ENCODE data around the gene CD28.

The CD28 gene

DNA sequence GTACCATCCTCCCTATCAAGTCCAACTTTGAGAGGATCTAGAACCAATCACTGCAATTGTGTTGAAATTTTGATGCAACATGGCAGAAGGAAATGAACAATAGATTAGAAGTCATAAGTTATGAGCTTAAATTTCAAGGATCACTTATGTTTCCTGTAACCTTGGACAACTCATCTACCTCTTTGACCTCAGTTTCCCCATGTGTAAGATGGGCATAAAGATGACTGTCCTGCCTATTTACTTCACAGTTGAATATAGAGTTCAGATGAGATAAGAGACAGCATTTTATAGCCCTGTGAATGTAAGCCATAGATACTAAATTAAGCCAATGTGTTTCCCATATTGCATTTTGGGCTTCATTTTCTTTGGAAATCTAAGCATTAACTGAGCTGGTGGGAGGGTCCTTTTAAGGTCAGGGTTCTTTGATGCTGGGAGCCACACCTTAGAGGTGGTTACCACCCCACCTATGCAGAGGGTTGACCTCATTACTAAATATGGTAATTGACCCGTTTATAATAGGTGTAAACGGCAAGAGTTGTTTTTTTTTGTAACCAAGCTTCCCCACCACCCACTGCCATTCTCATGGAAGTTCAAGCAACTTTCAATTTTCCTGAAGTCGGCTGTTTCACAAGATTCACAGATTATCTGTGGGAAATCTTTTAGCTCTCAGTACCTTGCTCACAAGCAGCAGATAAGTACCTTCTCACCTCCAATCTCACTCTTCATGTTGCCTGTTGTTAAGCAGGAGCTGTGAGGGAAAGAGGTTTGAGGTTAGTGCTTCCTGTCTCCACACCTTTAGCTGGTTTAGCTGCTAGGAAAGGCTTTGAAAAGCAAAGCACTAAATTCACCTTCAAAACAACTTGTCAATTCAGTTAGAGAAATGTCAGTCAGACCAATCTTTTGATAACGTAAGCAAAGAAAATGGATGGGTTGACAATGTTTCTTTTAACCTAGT lies 13.3 kb downstream of the CD28 start:
- DNase-seq, result no peak

DNA sequence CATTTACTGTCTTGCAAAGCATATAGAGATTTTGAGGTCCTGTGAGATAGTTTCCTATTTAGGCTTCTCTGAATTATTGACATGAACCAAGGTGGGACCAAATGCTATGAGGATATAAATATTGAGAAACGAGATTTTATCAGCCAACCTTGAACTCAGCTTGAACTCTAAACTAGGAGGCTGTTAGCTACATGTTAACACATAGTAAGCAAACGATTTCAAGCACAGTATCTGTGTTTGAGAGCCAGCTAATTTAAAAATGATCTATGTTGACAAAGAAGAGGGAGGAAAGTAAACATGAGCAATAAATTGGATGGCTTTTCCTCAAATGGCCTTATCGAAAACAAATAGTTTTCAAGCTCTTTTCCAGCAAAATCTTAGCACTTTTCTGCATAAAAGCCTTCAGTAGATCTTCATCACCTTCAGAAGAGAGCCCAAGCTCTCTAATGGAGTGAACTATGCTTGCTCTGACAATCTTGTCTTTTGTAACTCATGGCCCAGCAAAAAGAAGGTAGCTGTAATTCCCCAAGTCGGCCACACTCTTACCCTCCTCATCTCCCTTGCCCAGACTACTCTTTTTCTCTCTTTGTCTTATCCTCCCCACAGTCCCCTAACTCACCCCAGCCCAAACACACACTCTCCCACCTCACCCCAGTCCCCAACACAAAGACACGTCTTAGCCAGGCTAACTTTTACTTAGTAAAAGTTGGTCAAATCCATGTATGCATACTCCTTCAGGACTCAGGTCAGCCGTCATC lies 14.7 kb downstream of the CD28 start:
- DNase-seq, result no peak

DNA sequence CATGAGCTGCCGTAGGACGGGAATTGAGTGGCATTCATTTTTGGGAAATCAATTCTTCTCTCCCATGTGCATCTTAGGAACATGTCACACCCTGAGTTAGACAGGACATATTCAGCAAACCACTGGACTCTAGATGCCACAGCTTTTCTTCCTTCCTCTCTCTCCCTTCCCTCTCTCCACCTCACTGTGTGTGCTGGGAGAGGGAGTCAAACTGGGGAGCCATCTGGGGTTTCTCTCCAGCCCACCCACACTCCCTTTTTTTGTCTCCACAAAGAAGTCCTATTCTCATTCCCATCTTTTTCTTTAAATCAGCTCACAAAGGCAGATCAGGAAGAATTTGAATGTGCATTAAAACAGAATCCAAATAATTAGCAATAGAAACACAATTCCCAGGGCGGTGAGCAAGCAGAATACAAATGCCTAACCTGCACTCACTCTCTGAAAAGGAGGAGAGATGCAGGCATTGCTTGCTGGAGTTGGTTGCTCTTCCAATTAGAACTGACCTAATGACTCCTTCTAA lies 15.4 kb downstream of the CD28 start:
- DNase-seq, result no peak

DNA sequence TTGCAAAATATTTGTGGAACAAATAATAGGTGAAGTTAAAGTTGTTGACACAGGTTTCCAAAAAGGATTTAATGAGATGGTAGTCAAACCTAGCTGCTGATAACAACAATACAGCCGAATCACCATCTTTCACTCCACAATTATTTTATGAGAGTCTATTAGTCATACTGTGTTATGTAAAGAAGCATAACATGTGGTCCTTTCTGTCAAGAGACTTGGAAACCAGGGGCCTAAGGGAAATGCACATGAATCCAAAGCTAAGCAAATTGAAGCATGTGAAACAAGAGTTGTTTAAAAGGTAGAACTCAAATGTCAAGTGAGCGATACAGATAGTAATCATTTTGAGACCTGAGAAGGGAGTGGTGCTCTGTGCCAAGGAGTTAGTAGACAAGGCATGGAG lies 16.0 kb downstream of the CD28 start:
- DNase-seq, result no peak

DNA sequence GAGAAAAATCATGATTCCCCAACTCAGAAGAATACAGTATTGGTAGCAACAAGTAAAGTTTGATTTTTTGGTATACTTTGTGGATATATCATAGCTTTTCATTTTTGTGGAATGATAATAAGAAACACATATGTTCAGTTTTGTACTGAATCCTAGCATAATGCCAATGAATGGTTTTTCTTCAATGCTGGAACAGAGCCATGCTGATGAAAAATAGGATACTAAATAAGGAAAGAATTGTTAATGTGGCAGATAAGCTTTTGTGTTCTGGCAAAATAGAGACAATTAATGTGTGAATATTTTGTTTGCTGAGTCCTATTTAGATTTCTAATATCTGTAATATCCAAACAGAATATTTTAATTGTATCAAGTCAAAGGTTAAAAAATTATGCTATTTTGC lies 21.9 kb downstream of the CD28 start:
- no peak for DNase-seq

DNA sequence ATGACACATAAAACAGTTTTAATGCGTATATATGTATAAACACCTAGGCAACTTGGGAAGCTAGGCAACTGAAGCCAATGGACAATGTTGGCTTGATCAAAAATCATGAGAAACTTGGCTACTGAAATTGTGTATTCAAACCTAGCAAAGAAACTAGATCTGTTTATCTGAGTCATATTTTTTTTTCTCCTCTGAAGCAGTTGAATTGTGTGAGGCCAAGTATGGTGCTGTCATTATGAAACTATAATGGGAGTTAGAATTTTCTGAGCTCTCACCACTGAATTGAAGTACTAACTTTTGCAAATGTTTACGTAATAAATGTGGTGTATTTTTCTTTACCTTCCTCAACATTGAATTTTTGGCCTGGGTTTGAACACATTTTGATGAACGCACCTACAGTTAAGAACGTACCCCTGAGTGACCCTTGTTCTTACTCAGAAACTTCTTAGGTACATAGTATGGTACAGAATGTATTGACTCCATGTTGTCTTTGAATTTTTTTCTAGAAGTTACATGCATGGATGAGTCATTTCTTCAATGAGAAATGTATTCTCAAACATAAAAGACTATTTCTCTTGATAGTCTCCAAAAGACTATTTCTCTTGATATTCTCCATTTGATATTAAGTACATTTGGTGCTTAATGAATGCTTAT lies 23.8 kb downstream of the CD28 start:
- DNase-seq, result no peak

DNA sequence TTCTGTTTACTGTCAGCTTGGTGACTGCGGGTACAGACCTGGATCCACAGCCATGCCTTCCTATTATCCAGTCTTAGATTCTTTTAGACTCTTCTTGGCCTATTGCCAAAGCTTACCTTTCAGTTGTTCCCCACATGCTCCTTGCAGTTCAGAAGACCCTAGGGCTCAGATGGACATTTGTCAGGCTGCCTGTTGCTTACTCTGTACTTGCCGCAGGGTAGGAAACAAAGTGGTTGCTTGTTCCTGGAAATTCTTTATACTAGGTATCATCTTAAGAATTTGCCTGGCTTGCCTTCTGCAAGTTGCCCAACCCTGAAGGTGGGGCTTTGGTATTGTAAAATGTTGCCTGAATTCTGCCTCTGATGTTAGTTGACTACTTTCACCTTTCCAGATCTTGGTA lies 24.4 kb downstream of the CD28 start:
- no peak for DNase-seq

DNA sequence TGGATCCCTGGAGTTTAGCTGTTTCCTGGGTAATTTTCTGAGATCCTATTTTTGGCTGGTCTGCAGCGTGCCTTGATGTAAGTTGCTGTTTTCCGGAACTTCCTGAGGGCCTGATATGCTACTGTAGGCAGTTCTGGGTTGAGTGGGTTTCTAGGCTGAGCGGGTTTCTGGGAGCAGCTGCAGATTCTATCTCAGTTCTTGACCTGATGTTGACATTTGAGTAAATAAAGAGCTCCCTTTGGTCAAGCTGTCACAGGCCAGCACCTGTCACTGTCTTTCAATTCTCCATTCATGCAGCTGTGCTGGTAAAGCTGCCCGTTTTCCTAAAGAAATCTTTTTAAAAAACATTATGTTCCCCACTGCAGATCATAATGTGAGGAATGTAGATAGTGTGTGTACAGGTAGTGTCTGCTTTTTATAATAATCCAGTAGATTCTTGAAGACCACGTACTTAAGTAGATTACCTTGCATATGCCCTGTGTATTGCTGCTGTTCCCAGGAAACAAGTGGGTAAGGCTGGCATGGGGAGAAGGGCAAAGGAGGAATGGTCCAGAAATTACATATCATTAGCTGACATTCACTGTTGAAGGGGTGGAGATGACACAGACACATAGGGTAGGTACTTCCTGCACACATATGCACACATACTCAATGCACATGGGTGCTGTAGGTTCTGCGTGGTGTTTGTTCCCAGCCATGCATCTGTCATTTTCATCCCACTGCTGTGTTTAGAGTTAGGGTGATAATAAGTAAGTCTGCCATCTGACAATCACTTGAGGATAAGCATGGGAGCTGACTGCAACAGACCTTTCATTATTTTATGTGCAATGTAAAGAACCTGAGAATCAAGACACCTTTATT lies 25.9 kb downstream of the CD28 start:
- DNase-seq, result no peak

DNA sequence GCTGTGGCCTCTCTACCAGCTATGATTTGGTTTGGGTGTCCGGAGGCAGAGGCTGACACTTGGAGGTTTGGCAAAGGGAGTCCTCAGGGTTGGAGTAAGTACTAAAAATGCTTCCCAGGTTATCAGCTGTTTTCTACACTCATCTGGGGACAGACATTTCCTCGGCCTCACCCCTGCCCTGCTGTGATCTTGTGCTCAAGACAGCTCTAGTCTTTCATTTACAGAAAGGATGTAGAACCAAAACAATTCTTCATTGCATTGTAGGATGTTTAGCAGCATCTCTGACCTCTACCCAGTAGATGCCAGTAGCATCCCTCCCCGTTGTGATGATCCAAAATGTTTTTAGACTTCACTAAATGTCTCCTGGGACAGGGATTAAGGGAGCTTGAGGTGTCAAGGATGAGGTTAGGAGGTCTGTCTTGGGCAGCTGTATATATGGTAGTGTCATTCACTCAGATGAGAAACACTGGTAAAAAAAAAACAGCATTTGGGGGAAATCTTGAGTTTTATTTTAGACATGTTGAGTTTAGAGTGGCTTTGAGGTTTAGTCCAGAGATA lies 26.6 kb downstream of the CD28 start:
- no peak for DNase-seq

DNA sequence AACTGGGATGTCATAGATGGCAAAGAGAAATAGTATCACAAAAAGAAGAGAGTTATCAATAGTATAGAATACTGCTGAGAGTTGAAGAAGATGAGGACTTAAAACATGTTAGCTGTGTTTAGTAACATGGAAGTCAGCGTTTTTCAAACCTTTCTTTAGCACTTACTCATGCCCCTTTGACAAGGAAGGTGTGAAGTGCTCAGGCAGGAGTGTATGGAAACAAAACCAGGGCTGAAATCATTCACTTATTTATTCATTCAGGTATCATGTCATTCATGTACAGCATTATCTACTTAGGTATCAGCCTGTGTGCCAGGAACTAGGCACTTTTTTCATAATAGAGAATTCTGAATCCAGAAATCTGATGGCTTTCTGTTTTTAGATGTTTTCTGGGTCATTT lies 27.2 kb downstream of the CD28 start:
- DNase-seq, result no peak

DNA sequence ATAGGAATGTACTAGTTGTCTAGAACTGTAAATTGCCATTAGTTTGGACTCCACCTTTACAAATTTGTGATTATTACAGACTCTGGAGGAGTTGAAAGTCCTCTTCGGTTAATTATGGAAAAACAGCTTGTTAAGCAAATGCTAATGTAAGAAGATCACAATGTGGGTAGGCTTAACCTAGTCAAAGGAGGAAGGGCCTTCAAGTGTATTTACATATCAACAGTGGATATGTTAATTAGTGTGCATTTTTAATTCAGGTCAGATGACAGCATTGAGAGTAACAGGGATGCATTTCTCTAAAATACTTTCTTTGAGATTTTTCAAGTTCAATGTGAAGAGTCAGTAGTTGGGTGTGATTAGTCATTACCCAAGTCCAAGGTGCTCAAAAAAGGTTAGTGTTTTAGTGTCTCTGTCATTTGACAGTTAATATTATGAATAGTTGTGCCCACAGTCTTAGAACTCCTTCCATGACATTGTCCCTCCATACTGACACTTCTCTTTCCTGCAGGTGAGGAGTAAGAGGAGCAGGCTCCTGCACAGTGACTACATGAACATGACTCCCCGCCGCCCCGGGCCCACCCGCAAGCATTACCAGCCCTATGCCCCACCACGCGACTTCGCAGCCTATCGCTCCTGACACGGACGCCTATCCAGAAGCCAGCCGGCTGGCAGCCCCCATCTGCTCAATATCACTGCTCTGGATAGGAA lies 28.0 kb downstream of the CD28 start:
- DNase-seq, result no peak

DNA sequence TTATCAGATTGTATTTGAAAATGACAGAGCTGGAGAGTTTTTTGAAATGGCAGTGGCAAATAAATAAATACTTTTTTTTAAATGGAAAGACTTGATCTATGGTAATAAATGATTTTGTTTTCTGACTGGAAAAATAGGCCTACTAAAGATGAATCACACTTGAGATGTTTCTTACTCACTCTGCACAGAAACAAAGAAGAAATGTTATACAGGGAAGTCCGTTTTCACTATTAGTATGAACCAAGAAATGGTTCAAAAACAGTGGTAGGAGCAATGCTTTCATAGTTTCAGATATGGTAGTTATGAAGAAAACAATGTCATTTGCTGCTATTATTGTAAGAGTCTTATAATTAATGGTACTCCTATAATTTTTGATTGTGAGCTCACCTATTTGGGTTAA lies 30.9 kb downstream of the CD28 start:
- DNase-seq, result no peak

DNA sequence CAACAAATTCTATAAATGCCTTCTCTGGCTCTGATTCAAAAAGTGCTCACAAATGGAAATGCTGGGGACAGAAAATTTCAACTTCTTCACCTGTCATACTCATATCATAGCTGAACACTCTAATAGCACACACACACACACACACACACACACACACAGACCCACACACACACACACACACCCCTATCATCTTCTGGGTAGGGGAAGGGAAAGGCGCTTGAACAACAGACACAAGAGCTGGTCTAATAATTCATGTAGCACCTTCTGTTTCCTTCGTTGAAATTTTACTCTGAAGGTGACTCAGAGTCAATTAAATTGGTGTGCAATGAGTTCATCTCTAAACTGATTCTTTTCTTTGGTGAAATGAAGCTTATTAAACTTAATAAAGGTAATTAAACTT lies 32.9 kb downstream of the CD28 start:
- no peak for DNase-seq

DNA sequence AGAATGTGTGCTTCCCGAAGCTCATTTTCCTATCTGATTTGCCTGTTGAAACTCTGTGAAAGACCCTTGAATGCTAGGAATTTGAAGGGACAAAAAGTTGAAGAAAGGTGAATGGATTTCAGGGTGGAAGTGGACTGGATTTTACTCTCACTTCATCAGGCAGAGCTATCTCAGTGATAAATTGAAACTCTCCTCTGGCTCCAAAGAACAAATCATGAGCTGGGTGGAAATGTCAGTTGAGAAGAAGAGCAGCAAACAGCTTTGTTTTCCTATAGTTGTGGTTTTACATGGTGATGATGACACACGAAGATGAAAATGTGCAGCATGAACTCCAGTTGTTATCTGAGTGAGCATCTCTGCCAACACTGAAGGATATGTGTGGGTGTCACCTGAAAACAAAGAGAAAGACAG lies 34.4 kb downstream of the CD28 start:
- no peak for DNase-seq

DNA sequence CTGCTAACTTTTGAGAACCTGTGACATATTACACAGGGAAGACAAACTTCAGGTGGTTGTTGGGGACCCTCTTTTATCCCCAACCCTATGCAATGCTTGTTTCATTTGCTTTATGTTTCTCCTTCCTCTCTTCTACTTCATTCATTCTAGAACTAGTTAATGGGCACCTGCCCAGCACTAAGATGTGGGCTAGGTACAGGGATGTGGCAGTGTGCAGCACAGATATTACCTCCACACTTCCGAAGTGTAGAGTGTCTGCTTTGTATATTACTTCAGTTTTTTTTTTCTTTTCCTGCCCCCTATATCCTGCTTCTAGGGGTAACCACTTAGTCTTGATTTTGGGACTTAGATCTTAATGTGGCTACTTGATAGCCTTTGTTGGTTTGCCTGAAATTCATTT lies 35.1 kb downstream of the CD28 start:
- DNase-seq, result no peak

DNA sequence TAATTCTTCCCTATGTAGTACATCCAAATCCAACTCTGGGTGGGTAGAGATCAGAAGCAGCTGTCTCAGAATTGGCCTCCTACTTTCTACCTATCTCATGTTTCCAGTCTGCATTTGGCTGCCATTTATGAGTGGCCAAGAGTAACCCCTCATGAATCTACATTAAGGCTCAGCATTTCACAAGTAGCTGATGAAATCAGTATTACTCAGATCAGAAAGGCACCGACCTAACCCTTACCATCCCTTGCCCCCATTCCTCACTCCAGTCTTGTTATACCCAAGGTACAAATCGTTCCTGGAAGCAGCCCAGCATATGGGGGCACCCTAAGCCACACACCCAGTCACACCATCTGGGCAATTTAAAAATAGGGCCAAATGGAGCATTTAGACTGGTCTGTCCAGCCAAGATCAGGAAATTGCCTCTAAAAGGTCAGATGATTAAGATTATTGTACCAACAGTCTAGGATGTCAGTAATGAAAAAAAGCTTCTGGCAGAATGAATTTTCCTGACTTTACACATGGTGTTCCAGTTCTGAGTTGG lies 37.1 kb downstream of the CD28 start:
- DNase-seq, result peak in 1 of 14 donors; percentile 70

DNA sequence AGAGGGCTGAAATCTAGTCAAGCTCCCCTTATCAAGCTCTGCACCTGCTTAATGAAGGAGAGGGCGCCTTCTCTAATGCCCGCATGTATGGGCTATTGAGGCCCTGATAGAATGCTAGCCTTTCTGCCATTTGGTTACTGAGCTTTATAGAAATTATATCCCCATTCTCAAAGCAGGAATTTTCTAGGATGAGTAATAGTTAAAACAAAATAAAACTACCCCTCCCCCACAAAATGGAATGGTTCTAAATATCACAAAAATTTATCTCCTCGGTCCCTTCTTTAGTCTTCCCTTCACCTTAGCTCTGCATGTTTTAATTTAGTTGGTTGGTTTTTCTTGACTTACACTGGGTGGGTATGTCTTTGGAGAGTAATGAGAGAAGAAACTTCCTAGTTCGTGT lies 37.7 kb downstream of the CD28 start:
- DNase-seq, result no peak

DNA sequence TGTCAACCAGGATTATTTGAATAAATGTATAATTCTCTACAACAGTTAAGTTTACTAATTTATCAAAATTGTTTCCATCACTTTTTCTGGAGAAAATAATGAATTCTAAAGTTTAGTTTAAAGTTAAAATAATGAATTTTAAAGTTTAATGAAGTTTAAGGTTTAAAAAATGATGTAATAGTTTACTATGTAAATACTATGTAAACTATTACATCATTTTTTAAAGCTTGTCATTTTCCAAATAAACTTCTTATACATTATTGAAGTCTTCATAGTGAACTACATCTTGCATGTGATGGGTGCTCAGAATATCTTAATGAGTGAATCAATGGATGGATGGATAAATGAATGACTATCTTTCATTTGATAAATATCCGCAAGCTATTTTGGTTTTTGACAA lies 38.8 kb downstream of the CD28 start:
- no peak for DNase-seq

DNA sequence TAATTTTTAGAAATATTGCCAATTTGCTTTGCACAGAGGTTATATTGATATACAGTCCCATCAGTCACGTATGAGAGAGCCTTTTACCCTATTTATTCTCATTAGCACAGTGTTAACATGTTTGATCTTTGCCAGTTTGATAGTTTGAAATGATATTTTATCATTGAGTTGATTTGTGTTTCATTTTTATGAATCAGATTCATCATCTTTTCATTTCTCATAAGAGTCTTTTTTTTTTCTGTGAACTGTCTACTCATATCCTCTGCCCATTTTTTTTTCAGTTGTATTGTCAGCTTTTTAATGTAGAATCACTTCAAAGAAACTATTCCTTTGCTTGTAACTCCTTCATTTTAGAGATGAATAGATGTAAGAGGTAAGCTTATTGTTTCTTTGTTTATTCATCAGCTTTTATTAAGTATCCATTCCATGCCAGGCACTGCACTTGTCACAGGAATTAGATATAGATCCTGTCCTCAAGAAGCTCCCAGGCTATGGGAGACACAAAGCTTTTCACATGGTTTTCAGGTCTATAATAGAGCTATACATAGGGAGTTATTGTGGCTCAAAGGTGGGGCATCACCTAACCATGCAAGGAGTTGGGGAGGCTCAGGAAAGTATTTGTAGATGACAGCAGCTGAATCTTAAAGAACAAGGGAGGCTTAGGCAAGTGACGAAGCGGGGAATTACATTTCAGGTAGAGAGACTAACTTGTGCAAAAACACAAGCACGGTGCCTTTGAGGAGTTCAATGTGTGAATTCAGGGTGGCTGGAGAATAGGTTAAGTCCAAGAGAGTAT lies 42.1 kb downstream of the CD28 start:
- DNase-seq, result no peak

All from C1 segment of cervical spinal cord (tissue), 14 donors.